Ectodermal cell (in vitro differentiated cells): ENCODE results near the gene POTEF.
"Not testable (repeated sequence)": the region's sequence is repeated elsewhere in the genome, so short reads cannot be mapped to it uniquely, and the experiment has no call there.

ENCODE experiments used
- H3K27ac ChIP-seq: 2 replicates; pipeline ENCODE4 v1.7.0; 2013; ENCODE audit warnings: mild to moderate bottlenecking, low read depth, low read length; ENCODE audit not compliant: insufficient read depth, poor library complexity, severe bottlenecking
- H3K27me3 ChIP-seq: 2 replicates; pipeline ENCODE4 v1.7.0; 2013; ENCODE audit warnings: mild to moderate bottlenecking, low read length; ENCODE audit not compliant: insufficient read depth, control insufficient read depth, poor library complexity, severe bottlenecking
- H3K36me3 ChIP-seq: one replicate; pipeline ENCODE4 v1.7.0; 2013; ENCODE audit warnings: low read length; ENCODE audit not compliant: control insufficient read depth, insufficient read depth
- H3K4me1 ChIP-seq: one replicate; pipeline ENCODE4 v1.7.0; 2013; ENCODE audit warnings: low read length; ENCODE audit not compliant: control insufficient read depth, insufficient read depth
- H3K4me3 ChIP-seq: 2 replicates; pipeline ENCODE4 v1.7.0; 2013; ENCODE audit warnings: low read depth, low read length, control low read depth; ENCODE audit not compliant: insufficient read depth
- H3K9me3 ChIP-seq: 2 replicates; pipeline ENCODE4 v1.7.0; 2013; ENCODE audit warnings: mild to moderate bottlenecking, low read length, moderate library complexity; ENCODE audit not compliant: control insufficient read depth
- WGBS, 2 experiments: methylation state at CpG; one replicate each; pipeline ENCODE4 v1.1.7; 2013; ENCODE audit warnings: missing lambda C conversion rate in 2 of 2; 5-methylcytosine and 5-hydroxymethylcytosine counted together

POTEF gene

DNA sequence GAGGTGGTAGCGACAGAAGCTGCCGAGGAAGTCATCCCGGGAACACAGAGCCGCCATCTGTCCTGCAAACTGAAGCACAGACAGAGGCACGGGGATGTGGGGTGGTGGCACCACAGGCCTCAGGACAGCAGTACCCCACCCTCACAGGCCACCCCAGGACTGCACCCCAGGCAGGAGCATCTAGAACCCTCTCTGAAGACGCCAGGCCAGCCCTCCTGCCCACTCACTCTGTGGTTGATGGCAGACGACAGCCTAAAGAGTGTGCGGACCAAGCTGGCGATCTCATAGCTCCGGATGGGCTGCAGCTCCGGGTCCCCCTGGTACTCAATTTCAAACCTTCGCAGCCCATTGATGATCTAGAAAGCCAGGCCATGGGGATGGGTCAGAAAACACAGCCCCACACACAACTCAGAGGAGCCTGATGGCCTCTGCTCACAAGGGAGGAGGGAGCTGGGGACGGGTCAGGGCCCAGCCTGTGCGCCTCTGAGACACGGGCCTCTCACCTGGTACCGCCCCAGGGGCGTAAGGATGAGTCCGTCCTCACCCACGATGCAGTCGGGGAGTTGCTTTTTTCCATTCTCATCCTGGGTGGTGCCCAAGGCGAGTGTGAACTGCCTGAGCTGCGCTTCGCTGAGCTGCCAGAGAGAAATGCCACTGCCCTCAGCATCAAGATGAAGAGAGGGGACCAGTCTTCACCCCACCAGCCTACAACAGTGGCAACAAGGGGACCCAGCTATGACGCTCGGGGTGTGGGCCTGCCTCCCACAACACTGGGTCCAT is 24.0 kb upstream of the POTEF start:
- no peak overlapping the region for H3K27ac ChIP-seq
- H3K9me3 ChIP-seq = no peaks in the 10 kb centered on the region
- H3K4me3 ChIP-seq = no peak overlapping the region
- H3K4me1 ChIP-seq = no peaks in the 10 kb centered on the region
- 96 to 97% methylated on average over 24 to 25 of the region's 25 CpGs for WGBS, 2 experiments
- peaks cover 6% of the 10 kb centered on the region for H3K36me3 ChIP-seq
- no peaks in the 10 kb centered on the region for H3K27me3 ChIP-seq

DNA sequence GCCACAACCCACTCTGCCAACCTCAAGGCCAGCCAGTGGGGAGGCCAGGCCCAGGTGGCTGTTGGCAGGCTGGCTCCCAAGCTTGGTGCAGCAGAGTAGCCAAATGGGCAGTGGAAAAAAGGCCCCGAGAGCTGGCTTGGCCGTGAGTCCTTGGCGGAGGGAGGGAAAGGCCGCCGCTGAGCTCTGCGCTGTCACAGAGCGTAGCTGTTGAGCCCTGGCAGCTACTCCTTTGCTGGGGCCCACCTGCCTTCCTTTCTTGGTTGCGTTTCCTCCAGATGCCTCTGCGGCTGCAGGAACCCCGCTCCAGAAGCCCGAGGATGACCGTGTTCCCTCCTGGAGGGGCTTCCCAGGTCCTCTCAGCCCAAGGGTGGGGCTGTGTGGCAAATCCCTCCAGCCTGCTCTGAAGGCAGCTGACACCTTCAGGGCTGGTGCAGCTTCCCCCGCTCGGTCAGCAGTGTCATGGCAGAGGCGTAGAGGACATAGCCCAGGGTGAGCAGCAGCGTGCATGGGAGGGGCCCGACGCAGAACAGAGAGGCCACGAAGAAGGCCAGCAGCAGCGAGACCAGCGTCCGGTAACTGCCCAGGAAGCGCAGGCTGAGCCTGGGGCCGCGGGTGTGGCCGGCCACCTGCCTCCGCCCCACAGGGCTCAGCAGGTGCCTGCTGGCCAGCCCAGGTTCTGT is 23.3 kb upstream of the POTEF start:
- H3K4me1 ChIP-seq, H3K4me3 ChIP-seq, H3K9me3 ChIP-seq, H3K36me3 ChIP-seq, H3K27me3 ChIP-seq, H3K27ac ChIP-seq: not testable (repeated sequence)
- WGBS, 2 experiments = 97% methylated on average over 27 of the region's 27 CpGs

DNA sequence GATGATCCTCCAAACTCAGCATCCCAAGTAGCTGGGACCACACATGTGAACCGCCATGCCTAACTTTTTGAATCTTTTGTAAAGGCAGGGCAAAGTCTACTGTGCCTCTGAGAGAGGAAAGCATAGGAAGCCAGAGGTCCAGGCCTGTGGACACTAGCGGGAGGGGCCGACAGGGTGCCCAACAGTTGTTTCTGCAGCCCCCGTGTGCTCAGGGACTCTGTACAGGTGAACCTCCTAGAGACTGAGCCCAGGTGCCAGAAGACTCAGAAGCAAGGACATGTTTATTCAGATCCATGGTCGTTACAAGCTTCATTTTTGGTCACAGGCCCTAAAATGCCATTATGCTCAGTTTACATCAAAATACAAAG is 22.1 kb upstream of the POTEF start:
- not testable (repeated sequence) for H3K27ac ChIP-seq, H3K36me3 ChIP-seq, H3K4me1 ChIP-seq, H3K4me3 ChIP-seq, H3K9me3 ChIP-seq, H3K27me3 ChIP-seq
- WGBS, 2 experiments = 70 to 76% methylated on average over 5 of the region's 5 CpGs

DNA sequence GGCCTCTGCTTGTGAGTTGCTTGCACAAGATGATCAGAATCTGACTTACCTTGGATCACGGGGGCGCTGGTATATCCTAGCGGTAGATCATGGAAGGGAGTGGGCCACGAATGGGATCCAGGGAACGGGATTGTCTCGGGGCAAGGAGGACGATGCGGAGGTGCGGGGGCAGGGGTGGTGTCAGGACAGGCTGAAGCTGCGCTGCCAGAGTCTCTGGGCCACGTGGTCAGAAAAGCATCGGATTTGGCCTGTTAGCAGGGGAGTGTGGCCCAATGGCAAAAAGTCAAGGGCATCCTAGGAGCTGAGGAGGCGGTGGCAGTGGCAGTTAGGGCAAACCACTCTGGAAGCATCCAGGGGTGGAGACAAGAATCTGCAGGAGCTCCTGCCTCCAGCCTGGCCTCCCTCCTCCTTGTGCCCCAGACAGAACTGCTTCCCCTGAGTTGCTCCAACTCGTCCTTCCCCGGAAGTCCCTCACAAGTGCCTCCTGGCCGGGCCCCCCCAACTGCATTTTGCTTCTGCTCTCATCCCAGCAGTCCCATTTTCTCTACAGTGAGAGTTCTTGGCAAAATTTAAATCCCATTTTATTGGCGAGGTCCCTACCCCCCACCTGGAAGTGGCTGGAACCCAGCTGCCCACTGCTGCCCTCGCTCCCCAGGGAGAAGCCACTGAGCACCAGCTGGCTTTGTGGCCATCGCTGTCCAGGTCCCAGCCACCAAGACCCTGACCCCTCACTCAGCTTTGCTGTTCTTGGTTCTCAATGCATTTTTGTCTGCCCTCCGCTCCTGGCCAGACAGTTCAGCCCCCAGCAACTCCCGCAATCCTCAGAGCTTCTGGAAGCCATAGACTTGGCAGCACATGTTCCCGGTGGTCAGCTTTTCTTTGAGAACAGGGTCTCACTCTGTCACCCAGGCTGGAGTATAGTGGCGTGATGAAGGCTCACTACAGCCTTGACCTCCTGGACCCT is 21.4 kb upstream of the POTEF start:
- no peaks in the 10 kb centered on the region for H3K27me3 ChIP-seq
- 93 to 94% methylated on average over 23 of the region's 23 CpGs for WGBS, 2 experiments
- H3K27ac ChIP-seq = no peak overlapping the region
- H3K9me3 ChIP-seq = no peaks in the 10 kb centered on the region
- peaks cover 4% of the 10 kb centered on the region for H3K36me3 ChIP-seq
- H3K4me3 ChIP-seq = no peak overlapping the region
- no peaks in the 10 kb centered on the region for H3K4me1 ChIP-seq

DNA sequence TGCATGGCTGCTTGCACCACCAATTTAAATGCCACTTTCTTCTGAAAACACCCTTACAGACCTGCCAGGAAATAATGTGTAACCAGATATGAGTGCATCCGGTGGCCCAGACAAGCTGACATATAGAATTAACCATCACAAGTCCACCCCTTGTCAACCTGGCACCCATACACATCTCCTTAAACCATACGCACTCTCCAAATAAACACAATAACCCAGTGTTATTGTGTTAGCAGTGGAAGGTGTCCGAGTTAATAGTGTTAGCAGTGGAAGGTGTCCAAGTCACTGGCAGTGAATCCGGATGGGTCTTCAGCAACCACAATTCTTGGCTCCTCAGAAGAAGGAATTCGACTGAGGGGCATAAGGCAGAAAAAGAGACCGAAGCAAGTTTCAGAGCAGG is 19.5 kb upstream of the POTEF start:
- H3K36me3 ChIP-seq, H3K4me1 ChIP-seq, H3K9me3 ChIP-seq, H3K27me3 ChIP-seq, H3K27ac ChIP-seq, H3K4me3 ChIP-seq: not testable (repeated sequence)
- WGBS, 2 experiments = 90 to 91% methylated on average over 4 of the region's 6 CpGs

DNA sequence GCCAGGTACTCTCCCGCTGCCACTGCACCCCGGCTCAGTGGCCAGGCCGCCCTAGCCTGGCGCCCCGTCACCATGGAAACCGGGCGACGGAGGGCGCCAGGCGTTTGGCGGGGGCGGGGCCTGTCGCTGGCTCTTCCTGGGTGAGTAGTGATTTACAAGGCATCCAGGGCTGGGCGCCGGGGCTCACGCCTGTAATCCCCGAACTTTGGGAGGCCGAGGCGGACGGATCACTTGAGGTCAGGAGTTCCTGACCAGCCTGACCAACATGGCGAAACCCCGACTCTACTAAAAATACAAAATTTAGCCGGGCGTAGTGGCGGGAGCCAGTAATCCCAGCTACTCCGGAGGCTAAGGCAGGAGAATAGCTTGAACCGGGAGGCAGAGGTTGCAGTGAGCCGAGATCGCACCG is 16.0 kb upstream of the POTEF start, which contains the start of gene CCDC74B:
Gene CCDC74B (minus strand): TSS at position 107 of the 409 bp plus-strand sequence. CDS start 116 bp downstream, outside the sequence.
- 2 to 3% methylated on average over 27 of the region's 30 CpGs for WGBS, 2 experiments
- H3K27ac ChIP-seq, H3K4me1 ChIP-seq, H3K36me3 ChIP-seq, H3K27me3 ChIP-seq, H3K9me3 ChIP-seq: not testable (repeated sequence)
- H3K4me3 ChIP-seq = peak within 1 kb of the TSS; percentile 36

DNA sequence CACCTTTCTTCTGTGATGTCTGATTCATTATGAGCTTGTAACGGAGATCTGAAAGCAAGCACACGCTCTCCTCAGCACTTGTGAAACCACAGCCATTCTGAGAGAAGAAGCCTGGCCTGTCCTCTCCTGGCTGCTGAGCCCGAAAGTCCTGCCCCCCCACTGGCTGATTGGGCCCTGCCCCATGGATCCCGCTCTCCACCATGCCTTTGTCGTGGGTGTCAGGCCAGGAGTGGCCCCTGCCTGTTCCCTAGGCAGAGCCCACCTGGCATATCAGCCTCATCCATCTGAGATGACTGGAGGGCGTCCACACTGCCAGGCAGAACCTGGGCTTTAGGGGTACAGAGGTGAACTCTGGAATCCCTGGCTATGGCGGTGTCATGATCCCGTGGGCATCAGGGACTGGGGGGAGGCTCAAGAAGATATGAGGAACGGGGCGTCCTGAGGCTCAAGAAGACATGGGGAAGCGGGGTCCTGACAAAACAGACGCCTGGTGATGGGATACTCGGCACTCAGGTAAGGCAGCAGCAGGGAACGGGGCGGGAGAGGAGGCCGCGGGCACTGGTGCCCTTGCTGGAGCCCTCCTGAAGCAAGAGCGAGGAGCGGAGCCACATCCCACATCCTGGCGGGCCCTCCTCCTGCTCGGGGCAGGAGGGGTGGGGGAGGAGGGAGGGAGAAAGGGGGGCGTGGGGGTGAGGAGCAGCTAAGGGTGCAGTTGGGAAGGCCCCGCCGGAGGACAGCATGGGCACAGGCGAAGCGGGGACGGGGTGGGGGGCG is 14.4 kb upstream of the POTEF start:
- H3K36me3 ChIP-seq, H3K27me3 ChIP-seq, H3K4me3 ChIP-seq, H3K4me1 ChIP-seq, H3K27ac ChIP-seq, H3K9me3 ChIP-seq: not testable (repeated sequence)
- whole genome bisulfite sequencing, 2 experiments = 52 to 56% methylated on average over 17 of the region's 28 CpGs

DNA sequence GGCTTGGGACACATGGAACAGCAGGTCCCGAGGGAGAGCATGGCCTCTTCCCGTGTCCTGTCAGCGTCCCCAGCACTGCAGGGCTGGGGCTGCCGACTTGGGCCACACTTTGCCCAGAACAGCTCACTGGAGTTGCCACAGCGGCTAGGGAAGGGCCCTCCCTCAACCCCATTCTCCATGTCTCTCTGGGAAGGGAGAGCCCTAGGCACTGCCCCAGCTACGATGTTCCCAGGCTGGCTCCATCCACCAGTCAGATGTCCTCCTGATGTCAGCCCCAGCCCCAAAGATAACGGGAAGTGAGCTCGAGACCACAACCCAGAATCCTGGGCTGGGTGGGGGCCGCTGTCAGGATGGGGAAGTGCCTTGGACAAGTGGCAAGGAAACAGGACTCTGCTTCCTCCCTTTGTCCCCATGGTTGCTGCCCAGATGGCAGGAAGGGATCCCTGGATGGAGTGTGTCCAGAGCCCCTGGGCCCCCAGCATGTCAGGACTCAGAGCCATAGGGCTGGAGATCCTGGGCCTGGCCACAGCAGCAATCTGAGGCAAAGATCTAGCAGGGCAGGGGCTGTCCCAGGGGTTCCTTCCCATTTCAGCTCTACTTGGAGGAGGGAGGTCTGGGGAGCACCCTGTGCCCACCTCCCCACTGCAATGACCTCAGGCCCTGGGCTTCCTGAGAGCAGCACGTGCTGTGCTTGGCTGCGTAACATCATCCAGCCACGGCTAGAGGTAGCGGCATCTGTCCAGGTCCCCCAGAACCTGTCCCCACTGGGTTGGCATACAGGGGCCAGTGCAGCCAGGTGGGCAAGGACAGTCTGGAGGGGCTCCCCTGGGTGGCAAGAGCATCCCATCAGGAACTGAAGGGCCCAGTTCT is 13.6 kb upstream of the POTEF start:
- H3K4me1 ChIP-seq, H3K36me3 ChIP-seq, H3K9me3 ChIP-seq, H3K27me3 ChIP-seq, H3K27ac ChIP-seq, H3K4me3 ChIP-seq: not testable (repeated sequence)
- 92 to 93% methylated on average over 13 of the region's 13 CpGs for WGBS, 2 experiments

DNA sequence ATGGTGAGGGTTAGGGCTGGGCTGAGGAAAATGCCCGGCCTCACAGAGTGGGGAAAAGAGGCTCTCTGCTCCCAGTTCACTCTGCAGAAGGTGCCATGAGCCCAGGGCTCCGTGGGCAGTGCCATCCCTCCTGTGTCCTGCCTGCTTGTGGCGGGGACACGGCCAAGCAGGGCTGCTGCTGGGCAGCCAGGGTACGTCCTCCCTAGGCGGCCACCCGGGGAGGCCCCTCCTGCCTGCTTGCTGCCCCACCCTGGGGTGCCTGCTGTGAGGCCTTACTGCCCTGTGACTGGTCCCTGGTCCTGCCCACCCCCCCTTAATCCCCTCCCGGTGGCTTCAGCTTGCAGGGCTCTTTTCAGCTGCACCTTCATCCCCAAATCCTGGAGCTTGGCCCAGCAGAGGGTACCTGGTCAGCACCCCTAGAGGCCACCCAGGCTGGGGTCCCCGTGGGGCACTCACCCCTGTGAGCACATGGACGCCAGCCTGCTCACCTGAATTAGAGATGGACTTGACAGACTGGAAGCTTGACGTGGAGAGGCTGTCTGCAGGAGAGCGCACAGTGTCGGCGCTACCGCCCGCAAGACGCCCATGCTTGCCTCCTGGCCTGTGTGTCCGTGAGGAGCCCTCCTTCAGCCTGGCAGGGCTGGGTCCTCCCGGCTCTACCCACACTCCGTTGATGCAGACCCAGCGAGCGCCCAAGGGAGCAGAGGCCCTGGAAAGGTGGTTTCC is 12.8 kb upstream of the POTEF start:
- H3K4me3 ChIP-seq, H3K4me1 ChIP-seq, H3K27ac ChIP-seq, H3K36me3 ChIP-seq, H3K27me3 ChIP-seq, H3K9me3 ChIP-seq: not testable (repeated sequence)
- WGBS, 2 experiments = 92 to 93% methylated on average over 14 to 15 of the region's 22 CpGs
